ENCODE results near the gene TANC1. TPM values are rescaled to one million over a fixed set of nuclear protein-coding genes. Genes with fewer than 3 reads are reported as not detected.

Gene TANC1
- total RNA-seq, 3 donors from 2014 or later, result 0.33 to 0.40 (median 0.34) TPM

DNA sequence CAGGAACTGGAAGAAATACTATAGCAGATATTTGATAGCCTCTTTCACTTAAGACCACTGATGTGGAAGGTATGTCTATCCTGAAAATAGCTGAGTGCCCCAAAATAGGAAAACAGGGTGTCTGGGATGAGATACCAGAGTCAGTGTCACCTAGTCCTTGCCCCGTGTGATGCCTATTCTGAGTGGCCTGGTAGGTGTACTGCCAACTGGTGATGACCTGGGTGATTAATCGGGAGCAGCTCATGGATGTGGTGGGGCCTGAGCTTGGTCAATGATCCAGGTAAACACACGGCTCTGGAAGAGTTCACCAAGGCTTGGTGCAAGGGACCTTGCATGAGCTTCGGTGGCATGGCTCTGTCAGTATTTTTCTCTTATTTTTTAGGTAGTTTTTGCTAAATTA, 95.2 kb downstream of the TANC1 start:
- H3K4me1 Mint-ChIP-seq (ENCODE audit: low read depth), result no peaks in the 10 kb centered on the region
- no peaks in the 10 kb centered on the region for H3K36me3 Mint-ChIP-seq (ENCODE audit: insufficient read depth)
- no peaks in the 10 kb centered on the region for H3K27me3 Mint-ChIP-seq (ENCODE audit: low read depth)
- no peak overlapping the region for H3K4me3 Mint-ChIP-seq
- ATAC-seq, result no peak
- H3K9me3 Mint-ChIP-seq, result no peaks in the 10 kb centered on the region
- no peak for DNase-seq

DNA sequence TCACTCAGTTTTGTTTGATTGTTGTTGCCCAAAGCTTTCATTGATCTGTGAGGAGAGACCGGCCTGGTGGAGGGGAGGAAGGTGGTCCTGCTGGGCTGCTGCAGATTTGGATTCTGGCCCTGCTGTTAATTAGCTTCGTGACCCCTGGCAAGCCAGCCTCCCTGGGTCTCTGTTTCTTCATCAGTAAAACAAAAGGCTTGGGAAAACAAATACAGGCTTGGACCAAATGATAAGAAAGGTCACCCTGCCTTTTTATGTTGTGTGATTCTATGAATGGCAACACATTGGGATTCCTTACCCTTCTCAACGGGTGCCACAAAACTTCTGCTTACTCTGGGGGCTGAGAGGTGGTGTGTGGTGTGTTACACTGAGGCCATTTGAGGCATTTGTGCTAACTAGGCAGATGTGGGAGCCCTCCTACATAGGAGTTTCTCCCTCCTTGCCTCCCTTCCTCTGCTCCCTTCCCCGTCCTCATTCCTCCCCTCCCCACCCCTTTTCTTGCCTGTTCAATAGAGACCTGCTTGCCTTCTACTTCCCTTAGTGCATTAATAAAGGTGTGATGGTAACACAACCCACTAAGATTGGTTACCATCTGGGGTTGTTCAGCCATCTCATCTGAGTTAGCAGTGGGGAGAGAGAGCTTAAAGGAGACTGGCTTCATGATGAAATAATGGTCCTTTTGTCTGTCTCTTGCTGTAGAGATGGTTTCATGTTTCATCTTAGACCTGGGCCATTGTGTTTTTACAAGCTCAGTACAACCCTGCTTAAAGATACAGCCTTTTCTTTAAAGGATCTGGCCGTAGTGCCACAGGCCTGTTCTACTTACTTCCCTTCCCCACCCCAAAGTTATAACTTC, 96.2 kb downstream of the TANC1 start:
- no peaks in the 10 kb centered on the region for H3K36me3 Mint-ChIP-seq (ENCODE audit: insufficient read depth)
- no peak for DNase-seq
- H3K4me1 Mint-ChIP-seq (ENCODE audit: low read depth), result no peaks in the 10 kb centered on the region
- ATAC-seq, result peak in 1 of 2 donors; percentile 23
- no peak overlapping the region for H3K4me3 Mint-ChIP-seq
- no peaks in the 10 kb centered on the region for H3K9me3 Mint-ChIP-seq
- H3K27me3 Mint-ChIP-seq (ENCODE audit: low read depth), result no peaks in the 10 kb centered on the region

DNA sequence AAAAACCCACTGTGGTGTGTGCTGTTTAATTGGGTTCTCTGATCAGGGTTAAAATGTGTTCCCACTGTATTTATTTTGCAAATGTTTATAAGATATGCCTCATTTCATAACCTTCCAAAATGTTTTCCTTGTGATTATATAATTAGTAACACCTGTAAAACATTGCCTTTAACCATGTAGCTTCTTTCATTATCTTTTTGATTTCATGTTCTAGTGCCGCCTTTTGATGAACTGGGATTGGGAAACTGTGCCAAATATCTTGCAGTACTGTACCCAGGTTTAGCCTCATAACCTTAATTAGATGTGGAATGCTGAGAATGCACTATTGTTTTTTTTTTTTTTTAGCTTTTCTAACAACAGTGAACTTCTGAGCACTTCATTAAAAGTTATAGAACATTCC, 96.9 kb downstream of the TANC1 start:
- Mint-ChIP-seq H3K36me3 (ENCODE audit: insufficient read depth) (no peaks in the 10 kb centered on the region), H3K4me3 (no peak overlapping the region), H3K4me1 (ENCODE audit: low read depth) (no peaks in the 10 kb centered on the region), H3K27me3 (ENCODE audit: low read depth) (no peaks in the 10 kb centered on the region), H3K9me3 (no peaks in the 10 kb centered on the region)
- no peak for DNase-seq
- no peak for ATAC-seq

DNA sequence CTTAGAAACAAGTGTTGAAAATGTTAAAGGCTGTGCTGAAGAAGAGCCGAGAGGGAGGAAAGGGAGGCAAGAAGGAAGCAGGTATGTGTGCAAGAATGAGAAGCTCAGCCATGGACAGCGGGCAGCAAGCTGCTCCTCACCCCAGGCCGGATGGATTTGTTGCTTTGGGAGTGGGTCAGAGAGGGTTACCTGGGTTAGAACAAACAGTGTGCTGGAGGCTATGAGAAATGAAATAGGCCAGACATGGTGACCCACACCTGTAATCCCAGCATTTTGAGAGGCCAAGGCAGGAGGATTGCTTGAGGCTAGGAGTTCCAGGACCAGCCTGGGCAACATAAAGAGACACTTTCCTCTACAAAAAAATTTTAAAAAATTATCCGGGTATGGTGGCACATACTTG, 97.5 kb downstream of the TANC1 start:
- no peaks in the 10 kb centered on the region for H3K9me3 Mint-ChIP-seq
- no peaks in the 10 kb centered on the region for H3K27me3 Mint-ChIP-seq (ENCODE audit: low read depth)
- no peaks in the 10 kb centered on the region for H3K36me3 Mint-ChIP-seq (ENCODE audit: insufficient read depth)
- DNase-seq (no peak), ATAC-seq (no peak)
- H3K4me3 Mint-ChIP-seq, result no peak overlapping the region
- H3K4me1 Mint-ChIP-seq (ENCODE audit: low read depth), result no peaks in the 10 kb centered on the region

DNA sequence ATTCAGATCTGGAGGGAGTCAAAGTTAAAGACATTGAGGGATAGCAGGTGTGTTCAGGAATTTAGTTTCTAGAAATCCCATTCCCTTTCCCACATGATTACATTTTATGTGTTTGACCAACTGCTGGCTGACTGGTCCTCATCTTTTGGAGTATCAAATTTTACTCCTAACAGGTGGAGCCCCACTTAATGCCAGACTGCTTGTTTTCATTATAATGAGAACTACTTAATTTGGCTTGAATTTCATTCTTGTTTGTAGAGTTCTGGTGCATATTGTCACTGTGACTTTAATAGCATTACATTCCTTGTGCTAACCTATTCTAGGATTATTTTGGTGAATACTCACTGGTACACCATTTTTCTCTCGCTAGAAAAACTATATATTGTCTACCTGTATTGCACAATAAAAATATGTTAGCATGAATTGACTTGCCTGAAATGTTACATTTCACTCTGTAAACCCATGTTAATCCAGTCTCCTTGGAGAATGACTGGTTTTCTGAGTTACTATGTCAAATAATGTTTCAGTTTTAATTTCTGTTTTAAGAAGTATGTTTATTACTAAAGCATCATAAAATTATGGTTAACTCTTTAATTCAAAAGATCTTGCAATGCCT, 98.2 kb downstream of the TANC1 start:
- no peaks in the 10 kb centered on the region for H3K27me3 Mint-ChIP-seq (ENCODE audit: low read depth)
- no peaks in the 10 kb centered on the region for H3K4me1 Mint-ChIP-seq (ENCODE audit: low read depth)
- DNase-seq (no peak), ATAC-seq (no peak)
- H3K9me3 Mint-ChIP-seq, result no peaks in the 10 kb centered on the region
- H3K36me3 Mint-ChIP-seq (ENCODE audit: insufficient read depth), result no peaks in the 10 kb centered on the region
- no peak overlapping the region for H3K4me3 Mint-ChIP-seq

DNA sequence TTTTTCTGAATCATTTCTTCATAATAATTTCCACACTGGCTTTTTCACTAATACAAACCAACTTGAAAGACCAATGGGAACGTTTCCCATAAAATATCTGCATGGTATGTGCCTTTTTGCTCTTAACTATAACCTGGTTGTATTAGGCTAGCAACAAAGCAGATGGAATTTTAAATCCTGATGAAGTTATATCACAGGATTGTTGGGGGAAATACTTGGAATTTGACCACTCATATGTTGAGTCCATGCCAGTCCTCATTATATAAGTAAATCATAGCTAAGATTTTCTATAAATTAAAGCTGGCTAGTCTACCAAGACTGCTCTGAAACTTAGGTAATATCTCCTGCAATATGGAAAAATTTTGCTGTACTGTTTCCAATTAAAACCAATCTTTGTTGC, 99.5 kb downstream of the TANC1 start:
- Mint-ChIP-seq H3K4me1 (ENCODE audit: low read depth) (no peaks in the 10 kb centered on the region), H3K4me3 (no peak overlapping the region), H3K36me3 (ENCODE audit: insufficient read depth) (no peaks in the 10 kb centered on the region), H3K27me3 (ENCODE audit: low read depth) (no peaks in the 10 kb centered on the region), H3K9me3 (no peaks in the 10 kb centered on the region)
- no peak for ATAC-seq
- no peak for DNase-seq

DNA sequence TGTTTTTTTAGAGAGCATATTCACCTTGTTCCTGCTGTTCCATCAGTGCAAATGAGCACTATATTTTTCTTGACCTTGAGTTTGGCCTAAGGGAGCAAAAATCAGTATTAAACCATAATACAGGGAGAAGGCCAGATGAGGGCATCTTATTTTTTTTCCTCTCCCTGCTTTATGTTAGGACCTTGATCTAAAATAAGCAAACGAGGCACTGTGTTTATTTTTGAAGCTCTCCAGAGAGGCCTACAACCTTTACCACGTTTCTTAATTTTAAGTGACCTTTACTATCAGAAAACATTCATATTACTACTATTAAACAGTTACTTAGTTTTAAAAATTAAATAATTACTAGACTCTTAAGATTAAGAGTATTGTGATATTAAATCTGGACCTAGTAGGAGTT, 100.8 kb downstream of the TANC1 start:
- no peaks in the 10 kb centered on the region for H3K9me3 Mint-ChIP-seq
- H3K36me3 Mint-ChIP-seq (ENCODE audit: insufficient read depth), result no peaks in the 10 kb centered on the region
- no peak overlapping the region for H3K4me3 Mint-ChIP-seq
- DNase-seq (no peak), ATAC-seq (no peak)
- H3K4me1 Mint-ChIP-seq (ENCODE audit: low read depth), result no peaks in the 10 kb centered on the region
- no peaks in the 10 kb centered on the region for H3K27me3 Mint-ChIP-seq (ENCODE audit: low read depth)

DNA sequence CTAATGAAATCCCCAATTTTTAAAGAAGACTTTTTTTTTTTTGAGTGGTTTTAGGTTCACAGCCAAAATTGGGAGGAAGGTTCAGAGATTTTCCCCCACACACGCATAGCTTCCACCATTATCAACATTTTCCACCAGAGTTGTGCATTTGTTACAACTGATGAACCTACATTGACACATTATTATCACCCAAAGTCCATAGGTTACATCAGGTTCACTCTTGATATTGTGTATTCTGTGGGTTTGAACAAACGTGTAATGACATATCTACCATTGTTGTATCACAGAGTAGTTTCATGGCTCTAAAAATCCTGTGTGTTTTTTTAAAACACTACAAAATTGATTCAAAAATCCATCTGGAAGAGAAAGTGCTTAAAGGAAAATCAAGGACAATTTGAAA, 101.8 kb downstream of the TANC1 start:
- DNase-seq (no peak), ATAC-seq (no peak)
- Mint-ChIP-seq H3K9me3 (no peaks in the 10 kb centered on the region), H3K36me3 (ENCODE audit: insufficient read depth) (no peaks in the 10 kb centered on the region), H3K27me3 (ENCODE audit: low read depth) (no peaks in the 10 kb centered on the region), H3K4me1 (ENCODE audit: low read depth) (no peaks in the 10 kb centered on the region), H3K4me3 (no peak overlapping the region)

DNA sequence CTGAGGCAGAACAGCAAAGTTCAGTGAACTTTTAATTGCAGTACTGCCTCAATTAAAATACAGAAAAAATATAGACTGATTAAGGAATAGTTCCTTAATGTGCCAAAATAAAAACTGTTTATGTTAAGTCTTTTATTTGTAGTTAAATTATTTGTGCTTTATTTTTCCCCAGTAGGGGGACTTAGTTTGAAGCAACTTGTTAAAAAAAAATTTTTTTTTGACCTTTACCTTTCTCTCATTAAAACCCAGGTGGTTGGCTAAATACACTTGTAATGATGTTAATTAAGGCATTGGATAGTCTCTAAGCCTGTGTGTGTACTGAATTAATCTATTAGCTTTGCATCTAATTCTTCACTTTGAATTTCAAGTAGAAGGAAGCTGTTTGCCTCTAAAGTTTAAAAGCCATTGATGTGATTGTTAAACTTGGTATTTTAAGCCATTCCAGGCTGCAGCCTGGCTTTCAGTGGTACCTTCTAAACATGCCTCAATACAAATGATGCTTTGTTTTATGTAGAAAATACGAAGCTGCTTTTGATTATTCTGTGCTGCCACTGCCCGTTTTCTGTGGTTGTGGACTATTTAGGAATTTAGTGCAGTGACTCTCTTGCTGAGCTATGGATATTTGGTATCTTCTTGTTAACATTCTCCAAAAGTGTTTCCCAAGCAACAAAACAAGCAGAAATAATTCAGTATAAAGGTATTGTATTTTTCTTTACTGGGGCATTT, 102.9 kb downstream of the TANC1 start:
- no peak for DNase-seq
- no peaks in the 10 kb centered on the region for H3K4me1 Mint-ChIP-seq (ENCODE audit: low read depth)
- H3K27me3 Mint-ChIP-seq (ENCODE audit: low read depth), result no peaks in the 10 kb centered on the region
- H3K4me3 Mint-ChIP-seq, result no peak overlapping the region
- no peaks in the 10 kb centered on the region for H3K9me3 Mint-ChIP-seq
- H3K36me3 Mint-ChIP-seq (ENCODE audit: insufficient read depth), result no peaks in the 10 kb centered on the region
- no peak for ATAC-seq

DNA sequence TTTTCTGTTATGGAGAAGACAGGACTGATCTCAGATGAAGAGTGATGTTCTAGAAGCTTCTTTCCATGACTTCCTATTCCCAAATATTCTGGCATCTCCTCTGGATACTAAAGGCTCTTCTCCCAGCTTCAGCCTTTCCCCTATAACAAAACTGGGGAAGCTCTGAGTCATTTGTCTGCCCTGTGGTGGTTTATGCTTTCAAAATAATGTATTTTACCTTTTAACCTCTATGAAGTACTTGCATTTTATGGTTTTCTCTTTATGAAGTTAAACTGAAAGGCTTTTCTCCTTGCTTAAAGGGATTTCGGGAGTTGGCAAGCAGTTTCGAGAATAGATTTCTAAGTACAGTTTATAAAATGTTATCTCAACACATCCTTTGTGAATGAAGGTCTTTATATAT, 104.4 kb downstream of the TANC1 start:
- H3K4me3 Mint-ChIP-seq, result no peak overlapping the region
- H3K4me1 Mint-ChIP-seq (ENCODE audit: low read depth), result no peaks in the 10 kb centered on the region
- H3K9me3 Mint-ChIP-seq, result no peaks in the 10 kb centered on the region
- no peak for ATAC-seq
- no peak for DNase-seq
- no peaks in the 10 kb centered on the region for H3K36me3 Mint-ChIP-seq (ENCODE audit: insufficient read depth)
- no peaks in the 10 kb centered on the region for H3K27me3 Mint-ChIP-seq (ENCODE audit: low read depth)

DNA sequence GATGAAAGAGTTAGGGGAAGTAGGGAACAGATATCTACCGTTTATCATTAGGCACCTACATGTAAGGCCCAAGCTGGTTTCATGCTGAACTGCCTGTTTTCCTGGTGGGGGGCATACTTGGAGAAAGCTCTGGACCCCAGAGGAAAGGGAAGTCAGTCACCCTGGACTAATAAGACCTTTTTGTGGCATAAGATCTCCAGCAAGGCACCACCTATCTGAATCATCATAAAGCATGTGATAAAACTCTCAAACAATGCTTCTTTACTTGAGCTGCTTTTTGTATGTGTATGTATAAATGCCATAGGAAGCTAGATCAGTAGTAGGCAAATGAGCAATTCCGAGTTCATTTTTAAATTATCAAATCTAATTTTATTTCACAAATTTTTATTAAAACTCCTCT, 104.8 kb downstream of the TANC1 start:
- Mint-ChIP-seq H3K36me3 (ENCODE audit: insufficient read depth) (no peaks in the 10 kb centered on the region), H3K9me3 (no peaks in the 10 kb centered on the region), H3K27me3 (ENCODE audit: low read depth) (no peaks in the 10 kb centered on the region), H3K4me1 (ENCODE audit: low read depth) (no peaks in the 10 kb centered on the region), H3K4me3 (no peak overlapping the region)
- DNase-seq, result no peak
- ATAC-seq, result no peak

DNA sequence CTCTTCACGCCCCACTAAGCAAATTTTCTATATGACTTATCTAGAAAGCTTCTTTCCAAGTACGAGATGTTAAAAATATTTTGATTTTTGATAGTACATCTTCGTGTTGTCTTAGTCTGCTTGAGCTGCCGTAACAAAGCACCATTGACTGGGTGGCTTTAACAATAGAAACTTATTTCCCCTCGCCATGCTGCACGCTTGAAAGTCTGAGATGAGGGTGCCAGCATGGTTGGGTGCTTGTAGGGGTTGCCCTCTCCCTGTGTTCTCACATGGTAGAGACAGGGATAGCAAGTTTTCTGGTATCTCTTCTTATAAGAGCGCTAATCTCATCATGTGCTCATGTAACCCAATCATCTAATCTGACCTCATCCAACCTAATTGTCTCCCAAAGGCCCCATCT, 106.2 kb downstream of the TANC1 start:
- H3K4me1 Mint-ChIP-seq (ENCODE audit: low read depth), result no peaks in the 10 kb centered on the region
- DNase-seq (no peak), ATAC-seq (no peak)
- H3K27me3 Mint-ChIP-seq (ENCODE audit: low read depth), result no peaks in the 10 kb centered on the region
- no peaks in the 10 kb centered on the region for H3K36me3 Mint-ChIP-seq (ENCODE audit: insufficient read depth)
- no peaks in the 10 kb centered on the region for H3K9me3 Mint-ChIP-seq
- no peak overlapping the region for H3K4me3 Mint-ChIP-seq

DNA sequence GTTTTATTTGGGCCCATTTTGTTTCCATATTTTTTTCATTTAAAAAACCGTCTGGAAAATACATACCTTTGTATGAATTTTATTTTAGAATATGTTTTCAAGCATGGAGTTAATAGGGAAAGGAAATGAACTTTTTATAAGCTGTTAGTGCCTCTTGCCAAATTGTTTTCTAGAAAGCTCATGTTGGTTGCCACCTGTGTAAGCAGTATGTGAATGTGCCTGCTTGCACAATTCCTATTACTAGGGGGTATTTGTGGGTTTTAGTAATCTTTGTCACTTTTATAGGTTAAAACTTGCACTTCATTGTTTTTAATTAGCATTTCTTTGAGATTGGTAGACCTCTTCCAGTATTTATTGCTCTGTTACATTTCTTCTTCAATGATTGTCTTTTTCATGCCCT, 107.3 kb downstream of the TANC1 start:
- Mint-ChIP-seq H3K9me3 (no peaks in the 10 kb centered on the region), H3K4me1 (ENCODE audit: low read depth) (no peaks in the 10 kb centered on the region), H3K36me3 (ENCODE audit: insufficient read depth) (no peaks in the 10 kb centered on the region), H3K4me3 (no peak overlapping the region), H3K27me3 (ENCODE audit: low read depth) (no peaks in the 10 kb centered on the region)
- DNase-seq (no peak), ATAC-seq (no peak)

DNA sequence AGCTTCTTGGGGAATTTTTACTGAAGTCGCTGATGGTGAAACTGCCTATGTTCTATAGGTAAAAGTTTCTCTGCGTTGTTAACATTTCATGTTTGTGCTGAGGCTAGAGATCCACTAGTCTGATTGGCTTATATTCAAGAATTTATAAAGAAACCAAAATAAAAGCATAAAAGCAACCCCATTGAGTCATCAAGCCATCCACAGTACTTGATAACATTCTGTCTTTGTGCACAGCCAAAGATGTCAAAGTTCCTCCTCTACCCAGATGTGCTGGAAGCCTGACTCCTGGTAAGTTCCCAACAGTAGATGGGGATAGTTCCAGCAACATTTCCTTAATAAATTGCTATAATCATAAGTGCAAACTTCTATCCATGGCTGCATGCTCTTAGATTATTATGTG, 107.8 kb downstream of the TANC1 start:
- no peaks in the 10 kb centered on the region for H3K36me3 Mint-ChIP-seq (ENCODE audit: insufficient read depth)
- no peaks in the 10 kb centered on the region for H3K4me1 Mint-ChIP-seq (ENCODE audit: low read depth)
- no peak overlapping the region for H3K4me3 Mint-ChIP-seq
- no peaks in the 10 kb centered on the region for H3K9me3 Mint-ChIP-seq
- H3K27me3 Mint-ChIP-seq (ENCODE audit: low read depth), result no peaks in the 10 kb centered on the region
- no peak for DNase-seq
- ATAC-seq, result no peak

DNA sequence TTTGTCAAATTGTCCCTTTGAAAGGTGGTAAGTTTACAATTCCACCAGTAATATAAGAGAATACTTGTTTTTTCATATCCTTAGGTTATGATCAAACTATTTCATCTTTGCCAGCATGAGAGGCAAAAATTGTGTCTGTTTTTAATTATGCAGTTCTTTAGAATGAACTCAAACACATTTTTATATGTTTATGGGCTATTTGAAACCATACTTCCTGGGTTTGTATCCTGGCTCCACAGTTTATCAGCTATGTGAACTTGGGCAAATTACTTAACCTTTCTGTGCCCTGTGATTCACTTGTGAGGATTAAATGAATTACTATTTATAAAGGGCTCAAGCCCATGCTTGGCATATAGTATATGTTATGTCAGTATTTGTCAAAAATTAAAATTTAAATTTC, 109.4 kb downstream of the TANC1 start:
- ATAC-seq, result no peak
- no peaks in the 10 kb centered on the region for H3K9me3 Mint-ChIP-seq
- no peaks in the 10 kb centered on the region for H3K27me3 Mint-ChIP-seq (ENCODE audit: low read depth)

More for the DNA sequence above, 109.4 kb downstream of the TANC1 start:
- H3K36me3 Mint-ChIP-seq (ENCODE audit: insufficient read depth), result no peaks in the 10 kb centered on the region
- no peak overlapping the region for H3K4me3 Mint-ChIP-seq
- DNase-seq, result no peak
- no peaks in the 10 kb centered on the region for H3K4me1 Mint-ChIP-seq (ENCODE audit: low read depth)
